ENCODE data around the gene ADISSP. TPM values are rescaled to one million over a fixed set of nuclear protein-coding genes. Genes with fewer than 3 reads are reported as not detected.

ADISSP gene
- total and polyA plus RNA-seq, 2 of the 8 experiments (the other 6 are each of a cell fraction or from before 2014, with no cell fraction given): 111 to 141 TPM

DNA sequence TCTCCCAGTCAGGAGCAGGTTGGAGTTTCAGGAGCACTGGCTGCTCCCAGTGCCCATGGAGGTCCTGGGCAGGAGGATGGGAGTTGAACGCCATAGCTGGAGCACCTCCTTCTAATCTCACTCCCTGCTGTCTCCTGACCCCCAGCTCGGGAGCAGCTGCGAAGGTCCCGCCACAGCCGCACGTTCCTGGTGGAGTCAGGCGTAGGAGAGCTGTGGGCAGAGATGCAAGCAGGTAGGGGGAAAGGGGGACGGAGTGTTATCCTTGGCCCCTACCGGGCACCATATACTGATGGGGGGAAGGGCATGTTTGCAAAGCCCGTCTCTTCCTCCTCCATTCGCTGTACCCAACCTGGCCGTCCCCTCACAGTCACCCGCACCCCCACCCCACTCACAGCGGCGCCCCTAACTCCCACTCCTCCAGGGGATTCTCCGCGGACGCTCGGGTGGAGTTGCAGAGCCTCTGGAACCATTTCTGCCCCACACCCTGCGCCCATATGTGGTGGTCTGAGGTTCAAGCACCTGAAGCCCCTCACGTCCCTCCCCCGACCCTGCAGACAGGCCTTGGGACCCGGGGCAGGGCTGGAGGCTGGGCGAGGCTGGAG is 18.4 kb downstream of the ADISSP start:
- H3K4ac ChIP-seq (replicated peaks; ENCODE audit: insufficient read length, low read depth, low read length): no peak overlapping the region
- no peak overlapping the region for H3K23ac ChIP-seq (ENCODE audit: insufficient read length)
- H3K79me1 ChIP-seq (ENCODE audit: low read depth, low read length): no peaks in the 10 kb centered on the region
- DNase-seq (ENCODE audit: low read depth in 1 of 2, low spot score in 2 of 2): no peak
- H3K4me3 ChIP-seq (ENCODE audit: extremely low read depth in 1 of 4, insufficient read depth in 2 of 4, low read depth in 3 of 4, low read length in 4 of 4): peak overlapping the region in 3 of 4 experiments; percentile 19 to 61 (median 51); a peak in 3 of 8 replicates
- TF ChIP-seq HDAC2 (IDR thresholded peaks at IDR 0.05; ENCODE audit: borderline replicate concordance in 1 of 2, low read depth in 2 of 2, low read length in 2 of 2) (no peak), PHF8 (conservative IDR thresholded peaks at IDR 0.05; ENCODE audit: low read depth, low read length) (no peak), JUN (IDR thresholded peaks at IDR 0.05; ENCODE audit: low read depth, low read length) (no peak), TCF12 (IDR thresholded peaks at IDR 0.05; ENCODE audit: low read depth, low read length) (no peak), RXRA (IDR thresholded peaks at IDR 0.05; ENCODE audit: insufficient read depth, low read depth, low read length) (no peak)
- TF ChIP-seq, protein P1, sequence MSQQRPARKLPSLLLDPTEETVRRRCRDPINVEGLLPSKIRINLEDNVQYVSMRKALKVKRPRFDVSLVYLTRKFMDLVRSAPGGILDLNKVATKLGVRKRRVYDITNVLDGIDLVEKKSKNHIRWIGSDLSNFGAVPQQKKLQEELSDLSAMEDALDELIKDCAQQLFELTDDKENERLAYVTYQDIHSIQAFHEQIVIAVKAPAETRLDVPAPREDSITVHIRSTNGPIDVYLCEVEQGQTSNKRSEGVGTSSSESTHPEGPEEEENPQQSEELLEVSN (IDR thresholded peaks at IDR 0.05): no peak
- TF ChIP-seq, protein P2, sequence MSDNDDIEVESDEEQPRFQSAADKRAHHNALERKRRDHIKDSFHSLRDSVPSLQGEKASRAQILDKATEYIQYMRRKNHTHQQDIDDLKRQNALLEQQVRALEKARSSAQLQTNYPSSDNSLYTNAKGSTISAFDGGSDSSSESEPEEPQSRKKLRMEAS (IDR thresholded peaks at IDR 0.05): no peak
- no peak overlapping the region for H2BK20ac ChIP-seq (ENCODE audit: low read length)
- no peak overlapping the region for H2BK120ac ChIP-seq (replicated peaks; ENCODE audit: low read depth, low read length)
- no peak overlapping the region for H4K5ac ChIP-seq (ENCODE audit: insufficient read length, low read depth, low read length)
- no peak overlapping the region for H4K91ac ChIP-seq (replicated peaks; ENCODE audit: insufficient read length, low read length)
- H4K20me1 ChIP-seq (replicated peaks in 1 of 2; ENCODE audit: control insufficient read depth in 1 of 2, insufficient read depth in 2 of 2, low read length in 2 of 2): peaks cover 2 to 17% of the 10 kb centered on the region in 2 experiments
- no peak overlapping the region for H3K14ac ChIP-seq (ENCODE audit: insufficient read length)
- H2BK15ac ChIP-seq (ENCODE audit: low read length): no peak overlapping the region
- no peaks in the 10 kb centered on the region for H3K79me2 ChIP-seq (ENCODE audit: control insufficient read depth in 1 of 2, insufficient read depth in 2 of 2, low read length in 2 of 2)
- WGBS, 2 experiments (ENCODE audit: extremely low coverage in 1 of 2, insufficient coverage in 1 of 2, insufficient read length in 1 of 2, insufficient replicate concordance in 2 of 2, low coverage in 1 of 2, low lambda C conversion rate in 2 of 2, missing lambda C conversion rate in 1 of 2): 84% methylated on average over 17 of the region's 24 CpGs; no CpG with 5 or more reads in 1 of the 2 experiments
- peaks cover 4 to 26% (median 21%) of the 10 kb centered on the region in 4 experiments for H3K27me3 ChIP-seq (replicated peaks in 1 of 4; ENCODE audit: control insufficient read depth in 3 of 4, extremely low read depth in 1 of 4, insufficient read depth in 3 of 4, low read length in 3 of 4)
- no peak overlapping the region; the same call in 1 of the 2 replicates for H2BK12ac ChIP-seq (ENCODE audit: low read depth, low read length)
- FAIRE-seq: no peak
- ChIA-PET CTCF (ENCODE audit: partially characterized antibody) (interaction anchor here (0.5 to 18.6 kb wide), 27 partner anchors 14 to 367 kb away, joined by 3 to 308 read pairs (median 6); partner anchors contain the start of genes ADISSP, AP5S1, CENPB and HSPA12B), POLR2A (ENCODE audit: partially characterized antibody) (interaction anchor here (0.7 to 1.9 kb wide), 7 partner anchors 8 to 71 kb away, joined by 3 to 8 read pairs (median 3); partner anchors contain the start of genes AP5S1 and HSPA12B)
- H3K56ac ChIP-seq (replicated peaks; ENCODE audit: insufficient read length, low read depth, low read length): no peak overlapping the region
- H2AFZ ChIP-seq (ENCODE audit: low read length): no peak overlapping the region
- H4K8ac ChIP-seq (ENCODE audit: extremely low read depth, insufficient read depth, low read length): peak overlapping the region; percentile 83
- no peaks in the 10 kb centered on the region; a peak in 1 of 8 replicates for H3K36me3 ChIP-seq (ENCODE audit: control insufficient read depth in 2 of 4, insufficient read depth in 4 of 4, low read length in 3 of 4)
- H3K4me2 ChIP-seq (ENCODE audit: insufficient read depth in 1 of 2, low read depth in 2 of 2, low read length in 2 of 2): peak overlapping the region; percentile 51 to 89
- no peak overlapping the region for H3K9ac ChIP-seq (replicated peaks in 1 of 4; ENCODE audit: extremely low read depth in 1 of 4, low read depth in 3 of 4, low read length in 3 of 4)
- peaks cover 25% of the 10 kb centered on the region for H3K23me2 ChIP-seq (ENCODE audit: low read depth, low read length)
- no peaks in the 10 kb centered on the region for H3K9me3 ChIP-seq (ENCODE audit: insufficient read depth in 2 of 2, low read depth in 1 of 2, low read length in 1 of 2)
- no peak overlapping the region for H2BK5ac ChIP-seq (ENCODE audit: low read depth, low read length)
- peaks cover 0 to 25% (median 8%) of the 10 kb centered on the region in 4 experiments; a peak in 6 of 7 replicates for H3K4me1 ChIP-seq (replicated peaks in 1 of 4; ENCODE audit: control insufficient read depth in 3 of 4, insufficient read depth in 4 of 4, low read length in 3 of 4)
- H2AK5ac ChIP-seq (ENCODE audit: low read depth, low read length): no peak overlapping the region
- no peak overlapping the region for H3K27ac ChIP-seq (ENCODE audit: low read depth, low read length)
- no peak overlapping the region for H3K18ac ChIP-seq (ENCODE audit: extremely low read depth, low read length)
